Prostate gland (tissue), 2 donors: ENCODE results near the gene TBC1D22B.

ENCODE experiments used
- CTCF ChIP-seq, 4 experiments: fragments of 200-600 bp in 2 of 4; fragments of 450-650 bp in 2 of 4; sonication (generic) in 2 of 4; IDR thresholded peaks; 1 replicate in 3 of 4; 2 replicates in 1 of 4; pipeline ENCODE4 v1.5.1; 2016 to 2019; ENCODE audit warnings: antibody characterized with exemption in 4 of 4, mild to moderate bottlenecking in 2 of 4, moderate library complexity in 2 of 4
- POLR2A ChIP-seq: fragments of 450-650 bp; IDR thresholded peaks from one replicate; pipeline ENCODE4 v1.6.1; 2016; ENCODE audit warnings: antibody characterized with exemption, mild to moderate bottlenecking
- POLR2AphosphoS5 ChIP-seq: sonication (generic); formaldehyde crosslinking; IDR thresholded peaks from one replicate; pipeline ENCODE4 v1.6.1; 2017; ENCODE audit warnings: antibody characterized with exemption

- no peak for TF ChIP-seq CTCF (IDR thresholded peaks at IDR 0.05)
- no peak for TF ChIP-seq POLR2AphosphoS5
- no peak for TF ChIP-seq POLR2A
Measured at GRCh38 chr6:37243816-37244370, 13.7 kb upstream of the TBC1D22B start.
